Pulmonary artery endothelial cell (primary cell): ENCODE data around the gene KRT5. TPM values are rescaled to one million over a fixed set of nuclear protein-coding genes. Genes with fewer than 3 reads are reported as not detected.
"Not testable (repeated sequence)": the region's sequence is repeated elsewhere in the genome, so short reads cannot be mapped to it uniquely, and the experiment has no call there.

Source experiments
- DNase-seq: peaks from one replicate; pipeline ENCODE4 v3.0.0-alpha.2; 2011; ENCODE audit warnings: low read depth, low spot score
- total RNA-seq: library from RNA; depleted of rRNA; stranded (reverse); fragments of >200 nt; gene quantifications from 2 replicates; pipeline ENCODE4 v1.2.3, GENCODE V29; 2014

KRT5 gene
- total RNA-seq, 1 donor from 2014 or later = 0.66 TPM

DNA sequence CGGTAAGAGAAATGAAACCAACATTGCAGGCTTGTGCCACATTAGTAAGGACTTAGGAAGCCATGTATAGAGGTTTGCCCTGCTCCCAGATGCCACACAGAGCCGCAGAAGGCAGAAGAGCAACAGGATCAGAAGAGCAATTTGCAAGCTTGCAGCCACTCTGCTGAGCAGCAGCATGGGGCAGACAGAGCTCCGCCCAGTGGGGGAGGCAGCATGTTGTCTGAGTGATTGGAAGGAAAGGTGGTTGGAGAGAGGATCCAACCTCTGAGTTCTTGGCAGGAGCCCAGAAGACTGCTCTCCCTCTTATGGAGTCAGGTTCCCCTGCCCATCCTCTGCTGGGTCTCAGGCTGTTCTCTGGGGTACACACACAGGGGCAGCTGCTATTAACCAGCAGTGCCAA lies 24.8 kb downstream of the KRT5 start:
- DNase-seq = no peak

- no peak for DNase-seq
Measured at GRCh38 chr12:52494518-52494917, 25.7 kb downstream of the KRT5 start.

DNA sequence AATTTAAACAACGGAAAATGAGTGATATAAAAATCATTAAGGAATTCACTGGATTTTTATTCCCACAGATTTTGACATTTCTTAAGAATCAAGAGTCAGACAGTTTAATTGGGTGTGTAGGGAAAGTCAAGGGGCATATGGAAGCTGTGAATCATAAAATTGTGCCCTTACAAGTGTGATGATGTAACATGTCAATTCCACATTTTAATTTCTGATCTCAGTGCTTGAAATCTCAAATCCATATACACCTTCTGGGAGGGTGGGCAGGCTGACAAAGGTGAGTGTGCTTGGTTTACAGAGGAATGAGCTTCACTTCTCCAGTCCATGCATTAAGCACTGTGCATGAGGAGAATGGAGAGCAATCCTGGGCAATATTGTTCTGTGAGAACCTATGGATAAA lies 26.1 kb downstream of the KRT5 start:
- DNase-seq = no peak

- DNase-seq = no peak
Measured at GRCh38 chr12:52493172-52493571, 27.0 kb downstream of the KRT5 start, which contains the start of gene KRT6A. TSS of gene KRT6A (minus strand) at chr12:52493257. CDS start at chr12:52493188, 69 bp downstream.

DNA sequence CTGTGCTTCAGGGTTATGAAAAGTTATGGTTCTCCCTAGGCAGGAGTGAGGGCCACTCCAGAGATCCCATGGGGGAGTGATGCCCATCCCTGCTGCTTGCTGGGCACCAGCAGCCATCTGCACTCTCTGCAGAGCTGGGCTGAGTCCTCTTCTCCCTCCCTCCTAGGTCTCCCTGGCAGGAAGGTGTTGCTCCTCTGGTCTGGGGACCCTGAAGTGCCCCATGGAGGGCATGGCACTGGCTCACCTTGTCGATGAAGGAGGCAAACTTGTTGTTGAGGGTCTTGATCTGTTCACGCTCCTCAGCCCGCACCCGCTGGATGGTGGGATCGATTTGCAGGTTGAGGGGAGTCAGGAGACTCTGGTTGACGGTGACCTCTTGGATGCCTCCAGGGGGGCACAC lies 27.8 kb downstream of the KRT5 start:
- DNase-seq = not testable (repeated sequence)

DNA sequence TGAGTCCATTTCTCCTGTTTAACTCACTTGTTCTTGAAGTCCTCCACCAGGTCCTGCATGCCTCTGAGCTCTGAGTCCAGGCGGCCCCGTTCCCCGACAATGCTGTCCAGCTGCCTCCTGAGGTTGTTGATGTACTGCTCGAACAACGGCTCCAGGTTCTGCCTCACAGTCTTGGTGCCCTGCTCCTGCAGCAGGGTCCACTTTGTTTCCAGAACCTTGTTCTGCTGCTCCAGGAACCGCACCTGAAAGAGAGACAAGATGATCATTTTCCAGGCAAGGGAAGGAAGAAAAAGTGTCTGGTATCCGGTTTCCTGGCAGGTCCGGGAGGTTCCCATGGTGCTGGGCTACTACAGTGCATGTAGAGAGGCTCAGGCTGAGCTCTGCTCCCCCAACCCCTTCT lies 28.7 kb downstream of the KRT5 start:
- DNase-seq = not testable (repeated sequence)

GRCh38 chr12:52488736-52489135 lies 31.5 kb downstream of the KRT5 start:
- no peak for DNase-seq

- not testable (repeated sequence) for DNase-seq
Measured at GRCh38 chr12:52487744-52488443, 32.3 kb downstream of the KRT5 start.

DNA sequence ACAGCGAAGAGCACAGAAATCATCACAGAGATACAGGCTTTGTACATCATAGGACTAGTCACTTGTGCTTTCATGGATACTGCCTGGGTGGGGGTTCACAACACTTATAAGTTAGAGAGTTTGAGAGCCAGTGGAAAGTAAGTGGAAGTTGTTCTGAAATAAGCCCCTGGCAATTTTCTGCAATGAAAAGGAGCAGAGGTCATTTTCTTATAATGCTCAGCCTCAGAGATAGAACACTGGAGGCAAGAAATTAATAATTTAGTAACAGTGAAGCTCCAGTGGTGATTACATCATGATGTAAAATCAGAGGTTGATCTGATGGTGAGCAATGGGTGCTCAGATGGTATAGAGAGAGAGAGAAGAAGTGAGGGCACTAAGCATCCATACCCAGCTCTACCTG lies 33.0 kb downstream of the KRT5 start:
- no peak for DNase-seq

- DNase-seq = no peak
Measured at GRCh38 chr12:52486166-52487105, 33.8 kb downstream of the KRT5 start.

DNA sequence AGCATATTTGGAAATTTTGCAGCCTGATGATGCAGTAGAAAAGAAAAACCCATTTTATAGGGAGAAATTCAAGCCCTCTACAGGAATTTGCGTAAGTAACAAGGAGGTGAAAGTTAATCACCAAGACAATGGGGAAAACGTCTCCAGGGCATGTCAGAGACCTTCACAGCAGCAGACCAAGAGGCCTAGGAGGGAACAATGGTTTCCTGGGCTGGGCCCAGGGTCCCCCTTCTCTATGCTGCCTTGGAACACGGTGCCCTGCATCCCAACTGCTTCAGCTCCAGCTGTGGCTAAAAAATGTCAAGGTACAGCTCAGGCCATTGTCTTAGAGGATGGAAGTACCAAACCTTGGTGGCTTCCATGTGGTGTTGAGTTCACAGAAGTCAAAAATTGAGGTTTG lies 40.1 kb downstream of the KRT5 start:
- DNase-seq = no peak

GRCh38 chr12:52477651-52478050 lies 42.5 kb downstream of the KRT5 start:
- DNase-seq = no peak

DNA sequence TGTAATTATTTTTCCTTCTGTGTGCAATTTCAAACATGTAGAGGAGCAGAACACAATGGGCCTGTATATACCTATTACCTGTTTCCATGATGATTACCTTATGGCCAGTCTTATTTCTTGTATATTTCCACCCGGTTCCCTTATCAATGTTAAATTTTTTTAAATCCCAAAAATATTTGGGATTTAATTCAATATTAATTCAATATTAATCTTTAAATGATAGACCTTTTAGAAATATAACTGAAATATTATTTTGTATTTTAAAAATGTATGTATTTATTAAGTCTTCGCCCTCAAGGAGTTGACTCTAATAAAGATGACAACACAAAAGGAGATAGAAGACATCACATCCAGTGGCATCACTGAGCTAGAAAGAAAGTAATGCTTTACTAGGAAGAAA lies 46.0 kb downstream of the KRT5 start:
- no peak for DNase-seq

GRCh38 chr12:52473768-52474167 lies 46.4 kb downstream of the KRT5 start, which contains the start of gene KRT6C:
TSS of gene KRT6C (minus strand) at chr12:52473805. CDS start at chr12:52473737, 68 bp downstream.
- no peak for DNase-seq

DNA sequence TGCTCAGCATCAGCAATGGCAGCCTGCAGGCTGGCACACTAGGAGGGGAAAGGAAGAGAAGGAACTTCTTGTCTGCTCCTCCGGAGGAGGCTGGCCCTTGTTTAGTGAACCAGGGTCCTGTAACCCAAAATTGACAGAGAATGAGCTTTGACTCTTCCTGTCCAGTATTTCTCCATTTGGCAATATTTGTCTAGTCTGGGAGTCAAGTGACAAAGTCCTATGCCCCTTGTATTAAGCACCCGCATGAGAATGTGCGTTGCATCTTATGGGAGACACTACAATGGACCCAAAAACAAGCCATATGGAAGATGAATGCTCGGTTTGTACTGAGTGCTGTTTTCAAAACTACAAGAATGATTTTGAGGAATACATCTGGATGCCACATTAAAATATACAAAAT lies 50.3 kb downstream of the KRT5 start:
- no peak for DNase-seq

DNA sequence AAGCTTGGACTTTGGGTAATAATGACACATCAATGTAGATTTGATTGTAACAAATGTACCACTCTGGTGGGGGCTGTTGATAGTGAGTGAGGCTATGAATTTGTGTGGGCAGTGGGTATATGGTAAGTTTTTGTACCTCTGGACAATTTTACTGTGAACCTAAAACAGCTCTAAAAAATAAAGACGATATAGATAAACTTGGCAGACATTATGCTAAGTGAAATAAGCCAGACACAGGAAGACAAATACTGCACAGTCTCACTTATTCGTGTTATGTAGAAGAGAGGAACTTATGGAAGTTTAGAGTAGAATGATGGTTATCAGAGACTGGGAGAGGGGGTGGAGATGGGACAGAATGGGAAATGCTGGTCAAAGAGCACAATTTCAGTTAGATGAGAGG lies 55.3 kb downstream of the KRT5 start:
- no peak for DNase-seq

Other genes starting within 250 kb of the KRT5 start
- gene KRT86, start 245.7 kb downstream of the KRT5 start, total RNA-seq = 0.07 TPM in 1 of 2 replicates, not detected in the other
- not detected in 2 replicates for gene KRT81, start 228.9 kb downstream of the KRT5 start, total RNA-seq
- not detected in 2 replicates for gene KRT83, start 199.0 kb downstream of the KRT5 start, total RNA-seq
- under 0.01 TPM in 1 of 2 replicates, not detected in the other for gene KRT85, start 152.9 kb downstream of the KRT5 start, total RNA-seq
- not detected in 2 replicates for gene KRT84, start 134.7 kb downstream of the KRT5 start, total RNA-seq
- gene KRT82, start 114.1 kb downstream of the KRT5 start, total RNA-seq = not detected in 2 replicates
- not detected in 2 replicates for gene KRT75, start 86.0 kb downstream of the KRT5 start, total RNA-seq
- 0.07 and 0.18 TPM in 2 replicates for gene KRT6B, start 68.2 kb downstream of the KRT5 start, total RNA-seq
- gene KRT6C, start 46.6 kb downstream of the KRT5 start, total RNA-seq = 0.07 TPM in 1 of 2 replicates, not detected in the other
- gene KRT6A, start 27.1 kb downstream of the KRT5 start, total RNA-seq = 0.79 and 12.6 TPM in 2 replicates
- gene KRT71, start 32.8 kb upstream of the KRT5 start, total RNA-seq = not detected in 2 replicates
- not detected in 2 replicates for gene KRT74, start 53.4 kb upstream of the KRT5 start, total RNA-seq
- gene KRT72, start 81.1 kb upstream of the KRT5 start, total RNA-seq = not detected in 2 replicates
- gene KRT73, start 98.2 kb upstream of the KRT5 start, total RNA-seq = not detected in 2 replicates
- gene KRT2, start 131.8 kb upstream of the KRT5 start, total RNA-seq = not detected in 2 replicates
- not detected in 2 replicates for gene KRT1, start 160.0 kb upstream of the KRT5 start, total RNA-seq
- not detected in 2 replicates for gene KRT77, start 183.1 kb upstream of the KRT5 start, total RNA-seq